ENCODE results near the gene FMN1.

Gene FMN1

DNA sequence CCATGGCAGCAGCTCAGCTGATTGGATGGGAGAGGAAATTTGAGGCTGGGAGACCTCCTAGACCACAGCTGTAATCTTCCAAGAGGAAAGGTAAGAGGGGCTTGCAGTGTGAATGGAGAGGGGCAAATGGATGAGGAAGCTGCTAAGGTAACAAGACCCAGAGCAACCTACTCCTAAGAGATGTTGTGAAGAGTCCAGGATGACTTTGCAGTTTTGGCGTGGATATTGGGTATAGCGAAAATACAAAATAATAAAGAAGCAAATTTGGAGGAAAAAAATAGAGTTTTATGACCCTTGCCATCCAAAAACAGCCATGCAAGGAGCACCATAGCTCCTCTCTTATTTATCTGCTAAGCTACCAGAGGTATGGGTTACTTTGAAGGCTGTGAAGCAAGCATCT, 290.1 kb downstream of the FMN1 start:
- no peak for DNase-seq (ENCODE audit: insufficient read length, low spot score)
- FAIRE-seq, result no peak
- no peak for TF ChIP-seq POLR2A (IDR thresholded peaks at IDR 0.05; ENCODE audit: low read depth, low read length)

DNA sequence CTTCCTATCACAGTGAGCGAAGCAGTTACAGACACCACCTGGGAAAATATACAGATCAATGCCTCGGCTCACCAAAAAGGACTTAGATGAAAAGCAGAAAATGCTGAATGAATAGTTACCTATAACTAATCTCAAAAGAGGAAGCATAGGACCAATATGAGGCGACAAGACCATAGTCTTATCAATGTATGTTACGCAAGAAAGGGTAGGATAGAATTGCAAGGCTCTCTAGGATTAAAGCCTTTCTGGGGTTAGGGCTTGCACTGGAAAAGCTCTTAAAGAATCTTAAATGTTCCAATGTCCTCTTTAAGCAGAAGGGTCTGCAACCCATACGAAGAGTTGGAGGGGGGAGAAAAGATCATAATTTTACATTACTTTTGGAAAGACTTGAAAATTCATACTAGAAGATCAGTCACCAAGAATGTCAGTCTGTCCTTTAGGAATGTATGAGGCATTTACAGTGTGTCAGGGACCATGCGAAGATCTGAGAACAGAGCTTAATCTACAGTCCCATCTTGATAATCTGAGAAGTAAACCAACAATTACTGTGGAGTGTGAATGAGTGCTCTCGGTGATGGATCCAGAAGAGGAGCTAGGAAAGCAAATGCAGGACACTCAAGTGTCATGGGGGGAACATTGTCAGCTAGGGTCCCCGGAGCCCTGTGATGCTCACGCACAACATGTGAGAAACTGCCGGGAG, 290.8 kb downstream of the FMN1 start:
- no peak for DNase-seq (ENCODE audit: insufficient read length, low spot score)
- no peak for FAIRE-seq
- TF ChIP-seq POLR2A (IDR thresholded peaks at IDR 0.05; ENCODE audit: low read depth, low read length), result no peak

DNA sequence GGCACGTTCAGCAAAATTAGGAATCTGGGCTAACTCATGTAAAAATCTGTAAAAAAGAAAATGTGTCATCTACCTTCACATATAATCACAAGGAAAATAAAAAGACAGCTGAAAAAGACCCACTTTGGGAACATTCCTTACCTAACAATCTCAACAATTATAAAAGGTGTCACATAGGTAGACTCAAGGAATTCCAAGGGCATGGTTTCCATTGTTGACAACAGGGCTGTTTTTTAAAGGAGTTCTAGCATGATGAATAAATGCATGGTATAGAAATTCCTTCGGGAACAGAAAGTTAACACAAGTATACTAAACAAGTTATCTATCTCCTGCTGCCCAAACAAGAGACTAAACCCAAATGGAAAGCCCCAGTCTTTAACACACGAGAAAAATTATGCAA, 292.5 kb downstream of the FMN1 start:
- TF ChIP-seq POLR2A (IDR thresholded peaks at IDR 0.05; ENCODE audit: low read depth, low read length), result no peak
- DNase-seq (ENCODE audit: insufficient read length, low spot score), result no peak
- no peak for FAIRE-seq

DNA sequence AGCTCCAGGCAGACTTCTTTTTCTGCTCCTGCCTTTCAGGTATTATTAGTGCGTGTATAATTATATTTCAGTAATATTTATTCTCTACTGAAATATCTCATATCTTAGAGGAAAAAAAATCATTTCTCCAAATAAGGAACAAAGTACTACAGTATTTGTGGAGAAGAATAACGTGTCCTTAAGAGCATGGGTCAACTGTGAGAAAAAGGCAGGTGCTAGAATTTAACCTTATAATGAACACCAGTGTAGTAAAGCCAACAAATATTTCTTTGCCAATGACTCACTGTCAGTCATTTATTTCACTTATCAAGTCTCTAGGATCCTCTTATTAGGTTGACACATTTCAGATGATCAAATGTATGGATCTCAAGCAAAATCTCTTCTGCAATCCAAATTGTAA, 293.3 kb downstream of the FMN1 start:
- FAIRE-seq (no peak), DNase-seq (ENCODE audit: insufficient read length, low spot score) (no peak)
- no peak for TF ChIP-seq POLR2A (IDR thresholded peaks at IDR 0.05; ENCODE audit: low read depth, low read length)

DNA sequence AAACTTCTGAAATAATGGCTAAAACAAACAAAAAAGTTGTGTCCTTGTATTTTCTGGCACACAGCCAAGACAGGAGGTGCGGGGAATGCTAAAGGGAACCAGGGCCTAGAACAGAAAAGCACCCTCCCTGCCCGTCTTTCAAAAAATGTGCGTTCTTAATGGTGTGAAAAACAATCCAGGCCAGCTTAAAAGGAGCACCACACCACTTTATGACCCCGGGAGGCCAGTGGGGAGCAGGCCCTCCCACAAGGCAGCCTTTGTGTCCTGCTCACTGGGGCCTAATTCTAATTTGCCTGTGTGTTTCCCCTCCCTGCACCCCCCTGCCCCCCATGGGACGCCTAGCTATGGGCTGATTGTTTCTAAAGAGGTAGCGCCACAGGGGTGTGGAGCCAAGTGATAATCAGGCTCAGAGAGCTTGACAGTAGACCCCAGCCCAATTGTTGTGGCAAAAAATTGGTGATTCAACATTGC, 295.4 kb downstream of the FMN1 start:
- DNase-seq (ENCODE audit: insufficient read length, low spot score) (no peak), FAIRE-seq (no peak)
- TF ChIP-seq POLR2A (IDR thresholded peaks at IDR 0.05; ENCODE audit: low read depth, low read length), result no peak

DNA sequence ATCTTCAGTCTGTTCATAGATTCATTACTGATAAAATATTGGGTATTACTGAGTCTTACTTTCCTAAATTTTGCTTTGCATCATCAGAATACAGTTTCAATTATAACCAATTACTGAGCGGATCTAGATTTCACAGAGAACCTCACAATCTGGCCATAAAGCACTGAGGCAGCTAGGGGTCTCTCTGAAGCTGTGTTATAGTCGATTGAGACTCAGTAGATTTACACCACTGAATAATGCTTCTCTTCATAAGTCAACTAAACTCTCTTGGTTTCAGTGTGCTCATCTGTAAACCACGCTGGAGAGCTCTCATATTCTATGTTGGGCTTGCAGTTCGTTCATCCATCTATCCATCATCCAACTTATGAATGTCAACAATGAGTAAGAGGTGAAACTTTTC, 296.1 kb downstream of the FMN1 start:
- no peak for DNase-seq (ENCODE audit: insufficient read length, low spot score)
- no peak for FAIRE-seq
- no peak for TF ChIP-seq POLR2A (IDR thresholded peaks at IDR 0.05; ENCODE audit: low read depth, low read length)

DNA sequence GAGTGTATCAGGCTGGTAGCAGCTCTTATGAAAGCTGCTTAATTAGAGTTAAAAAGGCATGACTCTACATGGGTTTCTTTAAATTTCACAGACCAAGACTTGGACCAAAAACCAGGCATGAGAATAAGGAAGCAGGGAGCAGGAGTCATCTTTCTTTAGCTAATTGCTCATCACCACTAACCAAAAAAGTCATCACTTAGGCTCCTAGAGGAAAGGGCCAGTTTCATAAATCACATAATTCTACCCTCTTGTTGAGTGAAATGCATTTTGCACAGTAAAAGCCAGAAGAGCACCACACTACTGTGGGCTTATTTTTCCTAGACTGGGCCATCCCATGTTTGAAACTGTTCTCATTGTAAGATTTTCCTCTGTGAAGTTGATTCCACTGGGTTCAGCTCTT, 301.1 kb downstream of the FMN1 start:
- no peak for TF ChIP-seq POLR2A (IDR thresholded peaks at IDR 0.05; ENCODE audit: low read depth, low read length)
- DNase-seq (ENCODE audit: insufficient read length, low spot score) (no peak), FAIRE-seq (no peak)

DNA sequence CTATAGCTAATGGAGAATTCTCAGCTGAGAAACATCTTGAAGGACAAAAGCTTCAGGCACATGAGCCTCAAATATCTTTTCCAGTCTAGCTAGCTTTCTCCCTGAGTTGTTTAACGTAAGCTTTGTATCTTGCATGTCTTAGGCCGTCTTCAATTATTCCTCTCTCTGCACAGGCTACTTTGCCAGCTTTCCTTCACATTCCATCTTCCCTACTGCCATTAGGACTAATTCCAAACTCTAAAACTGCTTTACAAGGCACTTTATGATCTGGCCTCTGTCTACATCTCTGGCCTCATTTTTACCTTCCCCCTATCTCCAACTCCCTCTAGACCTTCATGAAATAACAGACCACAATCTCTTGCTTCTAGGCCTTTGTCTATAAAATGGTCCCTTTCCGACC, 305.3 kb downstream of the FMN1 start:
- FAIRE-seq (no peak), DNase-seq (ENCODE audit: insufficient read length, low spot score) (no peak)
- no peak for TF ChIP-seq POLR2A (IDR thresholded peaks at IDR 0.05; ENCODE audit: low read depth, low read length)

DNA sequence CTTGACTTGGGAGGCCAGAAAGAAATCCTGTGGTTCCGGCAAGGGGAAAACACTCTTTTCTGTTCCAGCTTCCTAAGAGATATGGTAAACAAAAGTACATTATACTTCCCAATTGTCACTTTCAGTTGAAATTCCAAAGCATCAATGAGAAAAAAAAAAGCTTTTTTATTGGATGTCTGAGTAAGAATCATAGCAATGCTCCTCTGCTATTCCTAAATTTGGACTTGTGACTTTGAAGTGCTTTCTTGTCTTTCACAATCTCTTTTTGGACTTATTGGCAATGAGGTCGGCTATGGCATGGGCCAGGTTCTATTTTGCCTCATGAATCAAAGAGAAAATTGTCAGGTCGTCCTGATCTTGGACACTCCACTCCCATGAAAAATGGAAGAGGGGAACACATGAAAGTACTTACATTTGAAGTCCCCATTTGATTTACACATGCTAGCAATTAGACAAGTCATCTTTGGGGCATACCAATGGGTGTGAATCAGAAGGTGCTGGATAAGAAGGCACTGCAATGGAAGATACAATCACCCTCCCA, 306.2 kb downstream of the FMN1 start:
- FAIRE-seq, result no peak
- DNase-seq (ENCODE audit: insufficient read length, low spot score), result no peak
- TF ChIP-seq POLR2A (IDR thresholded peaks at IDR 0.05; ENCODE audit: low read depth, low read length), result no peak

DNA sequence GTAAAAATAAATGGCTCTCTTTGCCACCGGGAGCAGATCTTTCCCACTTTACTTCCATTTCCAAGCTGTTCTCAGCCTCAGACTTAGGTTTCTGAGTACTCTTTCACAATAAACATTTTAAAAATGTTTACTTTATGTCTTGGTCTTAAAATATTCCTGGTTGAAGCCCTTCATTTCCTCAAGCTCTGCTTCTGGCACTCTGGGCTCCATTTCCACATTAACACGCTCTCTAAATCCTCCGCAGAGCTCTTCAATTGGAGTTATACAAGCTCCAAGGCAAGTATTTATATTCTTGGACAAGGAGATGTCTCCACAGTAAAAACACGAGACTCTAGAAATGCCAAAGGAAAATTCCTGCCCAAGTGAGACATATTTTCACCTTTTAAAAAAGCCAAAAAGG, 307.4 kb downstream of the FMN1 start:
- no peak for TF ChIP-seq POLR2A (IDR thresholded peaks at IDR 0.05; ENCODE audit: low read depth, low read length)
- no peak for FAIRE-seq
- no peak for DNase-seq (ENCODE audit: insufficient read length, low spot score)

DNA sequence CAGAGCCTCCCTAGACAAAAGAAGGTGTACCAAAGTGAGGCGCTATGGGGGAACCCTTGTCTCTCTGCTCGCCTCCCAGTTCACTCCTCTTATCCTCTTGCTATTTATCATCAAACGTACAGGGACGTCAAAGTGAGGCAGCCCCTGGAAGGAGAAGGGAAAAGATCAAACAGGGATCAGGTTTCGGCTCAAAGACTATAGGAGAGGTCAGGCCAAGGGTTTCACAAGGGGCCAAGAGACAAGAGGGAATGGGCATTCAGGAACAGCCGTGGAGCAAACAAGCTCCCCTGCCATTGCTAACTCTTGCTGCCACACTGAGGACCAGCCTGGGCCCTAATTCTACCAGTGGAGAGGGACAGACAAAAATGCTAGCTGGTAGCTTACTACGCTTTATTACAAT, 308.1 kb downstream of the FMN1 start:
- DNase-seq (ENCODE audit: insufficient read length, low spot score), result no peak
- no peak for FAIRE-seq
- TF ChIP-seq POLR2A (IDR thresholded peaks at IDR 0.05; ENCODE audit: low read depth, low read length), result no peak

DNA sequence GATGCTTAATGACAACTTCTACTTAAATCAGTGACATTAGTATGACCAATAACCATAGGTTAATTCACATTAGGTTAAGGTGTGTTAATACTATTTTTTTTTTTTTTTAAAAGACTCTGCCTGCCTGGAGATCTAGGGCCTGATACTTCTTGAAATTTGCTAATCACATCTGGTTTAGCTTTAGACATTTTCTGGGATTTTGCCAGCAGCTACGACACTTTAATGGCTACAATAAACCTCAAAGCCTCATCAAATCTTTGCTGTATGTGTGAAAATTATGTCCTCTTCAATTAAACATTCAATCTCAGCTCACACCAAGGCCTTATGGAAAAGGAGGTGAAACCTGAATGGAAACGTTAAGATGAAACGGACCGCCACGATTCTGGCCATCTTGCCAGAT, 308.8 kb downstream of the FMN1 start:
- no peak for FAIRE-seq
- DNase-seq (ENCODE audit: insufficient read length, low spot score), result no peak
- no peak for TF ChIP-seq POLR2A (IDR thresholded peaks at IDR 0.05; ENCODE audit: low read depth, low read length)

DNA sequence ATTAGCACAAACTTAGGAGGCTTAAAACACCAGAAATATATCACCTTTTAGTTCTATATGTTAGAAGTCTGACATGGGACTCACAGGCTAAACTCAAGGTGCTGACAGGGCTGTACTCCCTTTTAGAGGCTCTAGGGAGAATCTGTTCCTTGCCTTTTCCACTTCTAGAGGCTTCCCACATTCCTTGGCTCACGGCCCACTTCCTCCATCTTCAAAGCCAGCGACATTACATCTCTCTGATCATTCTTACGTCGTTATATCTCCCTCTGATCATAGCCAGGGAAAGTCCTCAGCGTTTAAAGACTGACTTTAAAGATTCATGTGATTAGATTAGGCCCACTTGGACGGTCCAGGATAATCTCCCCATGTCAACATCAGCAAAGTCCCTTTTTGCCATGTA, 310.4 kb downstream of the FMN1 start:
- DNase-seq (ENCODE audit: insufficient read length, low spot score) (no peak), FAIRE-seq (no peak)
- TF ChIP-seq POLR2A (IDR thresholded peaks at IDR 0.05; ENCODE audit: low read depth, low read length), result no peak

DNA sequence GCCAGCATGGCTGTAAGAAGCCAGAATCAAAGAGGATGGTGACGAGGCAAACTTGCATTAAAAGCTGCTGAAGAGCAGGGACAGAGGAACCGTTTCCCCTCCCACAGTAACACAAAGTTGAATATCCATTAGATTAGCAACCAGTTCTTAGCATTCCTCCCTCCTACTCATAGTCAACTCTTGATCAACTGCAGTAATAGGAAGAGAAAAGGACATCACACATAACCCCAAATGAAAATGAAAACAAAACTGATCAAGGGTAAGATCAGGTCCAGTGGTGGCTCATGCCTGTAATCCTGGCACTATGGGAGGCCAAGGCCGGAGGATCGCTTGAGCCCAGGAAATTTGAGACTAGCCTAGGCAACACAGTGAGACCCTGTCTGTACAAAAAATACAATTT, 311.6 kb downstream of the FMN1 start:
- no peak for FAIRE-seq
- TF ChIP-seq POLR2A (IDR thresholded peaks at IDR 0.05; ENCODE audit: low read depth, low read length), result no peak
- no peak for DNase-seq (ENCODE audit: insufficient read length, low spot score)

DNA sequence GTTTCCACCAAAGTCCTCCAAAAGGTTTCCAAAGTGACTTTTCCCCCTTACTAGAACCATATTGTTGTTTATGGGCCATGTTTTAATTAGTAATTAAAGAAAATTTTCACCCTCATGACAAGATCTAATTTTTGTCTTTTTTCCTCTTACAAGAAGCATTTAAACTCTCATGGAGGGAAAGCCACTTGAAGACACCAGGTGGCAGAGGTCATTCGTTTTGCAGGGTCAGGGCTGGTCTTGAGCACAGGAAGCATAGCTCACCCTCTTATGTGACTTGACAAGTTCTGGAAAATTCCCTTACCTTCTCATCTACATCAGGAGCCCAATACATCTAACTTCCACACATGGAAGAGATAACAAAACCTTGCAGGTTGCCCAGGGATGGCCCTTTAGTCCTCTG, 313.0 kb downstream of the FMN1 start:
- FAIRE-seq, result no peak
- TF ChIP-seq POLR2A (IDR thresholded peaks at IDR 0.05; ENCODE audit: low read depth, low read length), result no peak
- DNase-seq (ENCODE audit: insufficient read length, low spot score), result no peak
